Ovary (tissue), 3 donors: ENCODE results near the gene ADCY1.

Experiments
- CTCF ChIP-seq, 3 donors: fragments of 450-650 bp in 2 of 3; fragments of 200-600 bp in 1 of 3; IDR thresholded peaks; one replicate each; pipeline versions ENCODE4 v1.5.1 to v1.8.0; 2016 to 2022; ENCODE audit warnings: antibody characterized with exemption in 3 of 3, mild to moderate bottlenecking in 1 of 3
- POLR2A ChIP-seq: fragments of 450-650 bp; IDR thresholded peaks from one replicate; pipeline ENCODE4 v1.6.1; 2017; ENCODE audit warnings: antibody characterized with exemption, mild to moderate bottlenecking, moderate library complexity
- donor health status: DM: no; HTN: no; CAD: no.

GRCh38 chr7:45711161-45711490, 137.0 kb downstream of the ADCY1 start:
- TF ChIP-seq CTCF (IDR thresholded peaks at IDR 0.05) (no peak), POLR2A (no peak)
